Natural killer cell (primary cell): Measurements from ENCODE around the gene NUBP2. TPM values are rescaled to one million over a fixed set of nuclear protein-coding genes. Genes with fewer than 3 reads are reported as not detected.

ENCODE experiments used
- ATAC-seq, 3 donors: fragments of 150-1000 bp in 2 of 3; fragments of 200-7000 bp in 1 of 3; cut with Tn5 transposase; 1 replicate in 1 of 3; 2 replicates in 2 of 3; pipeline ENCODE4 v1.10.0; 2021; ENCODE audit warnings: mild to moderate bottlenecking in 2 of 3, moderate library complexity in 2 of 3
- DNase-seq, 2 donors: peaks; one replicate each; pipeline versions ENCODE4 v3.0.0 to v3.0.0-alpha.2; 2013 to 2021; ENCODE audit warnings: mixed read lengths in 1 of 2
- H3K27ac ChIP-seq: one replicate; pipeline ENCODE4 v1.5.1; 2013; ENCODE audit warnings: mild to moderate bottlenecking, low read length
- H3K27me3 ChIP-seq: one replicate; pipeline ENCODE4 v1.6.1; 2013; ENCODE audit warnings: low read length; ENCODE audit not compliant: control insufficient read depth, insufficient read depth
- H3K36me3 ChIP-seq: one replicate; pipeline ENCODE4 v1.6.1; 2013; ENCODE audit warnings: low read length; ENCODE audit not compliant: control insufficient read depth, insufficient read depth
- H3K4me1 ChIP-seq: one replicate; pipeline ENCODE4 v1.6.1; 2013; ENCODE audit warnings: low read length; ENCODE audit not compliant: control insufficient read depth, insufficient read depth
- H3K4me3 ChIP-seq: one replicate; pipeline ENCODE4 v1.5.1; 2013; ENCODE audit warnings: low read length
- H3K9me3 ChIP-seq: one replicate; pipeline ENCODE4 v1.6.1; 2013; ENCODE audit warnings: low read length; ENCODE audit not compliant: control insufficient read depth, insufficient read depth
- H3K27ac Mint-ChIP-seq, 2 donors: one replicate each; pipeline ENCODE4 v1.8.0; 2022; ENCODE audit warnings: mild to moderate bottlenecking in 2 of 2, mixed read lengths in 2 of 2, moderate library complexity in 1 of 2
- H3K27me3 Mint-ChIP-seq, 2 donors: one replicate each; pipeline ENCODE4 v1.8.0; 2022; ENCODE audit warnings: low read depth in 2 of 2, mixed read lengths in 2 of 2
- H3K36me3 Mint-ChIP-seq: one replicate; pipeline ENCODE4 v1.8.0; 2022; ENCODE audit warnings: mixed read lengths
- H3K4me1 Mint-ChIP-seq, 2 donors: one replicate each; pipeline ENCODE4 v1.8.0; 2022; ENCODE audit warnings: mixed read lengths in 2 of 2
- H3K4me3 Mint-ChIP-seq: one replicate; pipeline ENCODE4 v1.8.0; 2022; ENCODE audit warnings: mild to moderate bottlenecking, moderate library complexity, mixed read lengths
- H3K9me3 Mint-ChIP-seq, 2 donors: one replicate each; pipeline ENCODE4 v1.8.0; 2022; ENCODE audit warnings: mixed read lengths in 2 of 2
- CTCF ChIP-seq: fragments of 200-600 bp; IDR thresholded peaks from one replicate; pipeline ENCODE4 v1.8.0; 2022; ENCODE audit warnings: antibody characterized with exemption
- WGBS: methylation state at CpG from one replicate; pipeline ENCODE4 v1.1.7; 2013; ENCODE audit warnings: missing lambda C conversion rate; ENCODE audit not compliant: insufficient coverage; 5-methylcytosine and 5-hydroxymethylcytosine counted together
- intact Hi-C: fragments of 100-400 bp; cut with micrococcal nuclease; formaldehyde crosslinking; loops from one replicate; pipeline ENCODE4 v1.14.2; 2022
- total RNA-seq, 4 donors: library from RNA; stranded (reverse); fragments of 120-200 nt in 1 of 4; gene quantifications; one replicate each; pipeline versions ENCODE4 v1.2.3 to v1.2.4, GENCODE V29; 2013 to 2022

Gene NUBP2
- 10 to 100 TPM; 39.5 to 51.9 (median 49.4) TPM for total RNA-seq
- 40.1 TPM for total RNA-seq (2013)

DNA sequence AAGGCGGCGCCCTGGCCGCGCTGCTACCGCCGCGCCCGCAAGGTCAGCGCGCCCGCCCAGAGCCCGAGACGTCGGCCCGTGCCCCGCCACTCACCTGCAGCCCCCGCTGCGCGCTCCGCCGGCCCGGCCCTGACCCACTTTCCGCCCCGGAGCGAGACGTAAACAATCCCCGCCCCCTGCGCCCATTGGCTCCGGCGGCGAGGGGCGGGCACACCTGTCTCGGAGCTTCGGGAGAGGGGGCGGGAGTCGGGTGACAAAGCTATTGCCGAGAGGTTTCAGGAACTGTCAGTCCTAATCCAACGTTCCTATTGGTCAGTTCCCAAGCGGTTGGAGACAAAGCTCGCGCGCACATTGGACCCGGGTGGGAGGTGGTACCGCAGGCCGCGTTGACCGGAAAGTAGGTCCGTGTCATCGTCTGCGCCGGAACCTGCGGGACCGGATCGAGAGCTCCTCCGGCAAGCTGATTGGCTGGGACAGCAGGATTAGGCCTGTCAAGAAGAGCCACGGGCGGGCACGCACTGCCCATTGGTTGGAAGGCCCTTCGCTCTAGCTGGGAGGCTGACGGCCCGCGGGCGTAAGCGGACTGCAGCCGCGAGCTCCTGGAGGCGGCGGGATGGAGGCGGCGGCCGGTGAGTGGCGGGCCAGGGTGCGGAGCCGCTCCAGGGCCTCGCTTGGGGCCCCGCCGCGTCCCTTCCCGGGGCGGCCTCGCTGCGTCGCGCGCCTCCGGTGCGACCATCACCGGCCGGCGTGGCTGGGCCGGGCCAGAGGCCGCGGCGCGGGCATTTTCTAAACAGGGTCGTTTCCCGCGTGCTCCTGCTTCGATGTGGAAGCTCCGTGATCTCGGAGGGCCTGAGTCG is at the start of gene NUBP2, which contains the start of gene SPSB3:
Gene NUBP2, plus strand, starts transcription at position 553 of the 857 bp plus-strand sequence. Its CDS starts 61 bp downstream, at position 614.
Gene SPSB3, minus strand, starts transcription at position 164 of the 857 bp plus-strand sequence. CDS start 1,088 bp downstream, outside the sequence.
- Mint-ChIP-seq H3K36me3 (no peaks in the 10 kb centered on the region), H3K27ac (peak within 1 kb of the TSS; percentile 88 to 92), H3K27me3 (no peaks in the 10 kb centered on the region), H3K4me3 (peak within 1 kb of the TSS; percentile 89), H3K9me3 (no peaks in the 10 kb centered on the region), H3K4me1 (peaks cover 10 to 22% of the 10 kb centered on the region in 2 donors)
- intact Hi-C loops: loop anchor here (1.0 to 2.0 kb wide), 2 partner anchors 9 to 44 kb away; partner anchors contain the start of genes FAHD1, HAGH and MRPS34
- ATAC-seq: peak; percentile 86 to 94 (median 86)
- Histone ChIP-seq H3K4me3 (peak within 1 kb of the TSS; percentile 61), H3K36me3 (peaks cover 17% of the 10 kb centered on the region), H3K27ac (peak within 1 kb of the TSS; percentile 61), H3K4me1 (peaks cover 49% of the 10 kb centered on the region), H3K27me3 (no peaks in the 10 kb centered on the region), H3K9me3 (no peaks in the 10 kb centered on the region)
- TF ChIP-seq CTCF: no peak
- peak; percentile 97 to 99 for DNase-seq
- WGBS: under 1% methylated on average over 102 of the region's 102 CpGs

- Mint-ChIP-seq H3K36me3 (no peaks in the 10 kb centered on the region), H3K27me3 (no peaks in the 10 kb centered on the region), H3K4me1 (peaks cover 0 to 4% of the 10 kb centered on the region in 2 donors), H3K27ac (no peak overlapping the region), H3K9me3 (no peaks in the 10 kb centered on the region), H3K4me3 (no peak overlapping the region)
- Histone ChIP-seq H3K4me1 (no peaks in the 10 kb centered on the region), H3K9me3 (no peaks in the 10 kb centered on the region), H3K36me3 (peaks cover 38% of the 10 kb centered on the region), H3K27me3 (no peaks in the 10 kb centered on the region), H3K27ac (no peak overlapping the region), H3K4me3 (no peak overlapping the region)
- DNase-seq (no peak), ATAC-seq (no peak)
- intact Hi-C loops: loop anchor here (1.0 kb wide), 1 partner anchor 11 kb away; no protein-coding TSS in a partner anchor
- TF ChIP-seq CTCF: no peak
- whole genome bisulfite sequencing: 97% methylated on average over 22 of the region's 22 CpGs
Measured at GRCh38 chr16:1734123-1734522, 48.6 kb upstream of the NUBP2 start.

GRCh38 chr16:1734816-1735215 is 47.9 kb upstream of the NUBP2 start:
- intact Hi-C loops: loop anchor here (1.0 kb wide), 1 partner anchor 12 kb away; no protein-coding TSS in a partner anchor
- Histone ChIP-seq H3K4me1 (no peaks in the 10 kb centered on the region), H3K9me3 (no peaks in the 10 kb centered on the region), H3K27ac (no peak overlapping the region), H3K36me3 (peaks cover 32% of the 10 kb centered on the region), H3K4me3 (no peak overlapping the region), H3K27me3 (no peaks in the 10 kb centered on the region)
- ATAC-seq: no peak
- no peaks in the 10 kb centered on the region for H3K9me3 Mint-ChIP-seq
- H3K27me3 Mint-ChIP-seq: no peaks in the 10 kb centered on the region
- H3K36me3 Mint-ChIP-seq: no peaks in the 10 kb centered on the region
- no peak for DNase-seq
- no peak overlapping the region for H3K27ac Mint-ChIP-seq
- WGBS: 99% methylated on average over 22 of the region's 22 CpGs
- H3K4me1 Mint-ChIP-seq: peaks cover 0 to 4% of the 10 kb centered on the region in 2 donors
- no peak for TF ChIP-seq CTCF
- no peak overlapping the region for H3K4me3 Mint-ChIP-seq
